HPDE6-E6E7 (cell line): ENCODE measurements around the gene ANKDD1A.

ENCODE experiments used
- DNase-seq: peaks from one replicate; pipeline ENCODE4 v3.0.0; 2011; ENCODE audit warnings: missing footprints; ENCODE audit errors: extremely low spot score

ANKDD1A gene

DNA sequence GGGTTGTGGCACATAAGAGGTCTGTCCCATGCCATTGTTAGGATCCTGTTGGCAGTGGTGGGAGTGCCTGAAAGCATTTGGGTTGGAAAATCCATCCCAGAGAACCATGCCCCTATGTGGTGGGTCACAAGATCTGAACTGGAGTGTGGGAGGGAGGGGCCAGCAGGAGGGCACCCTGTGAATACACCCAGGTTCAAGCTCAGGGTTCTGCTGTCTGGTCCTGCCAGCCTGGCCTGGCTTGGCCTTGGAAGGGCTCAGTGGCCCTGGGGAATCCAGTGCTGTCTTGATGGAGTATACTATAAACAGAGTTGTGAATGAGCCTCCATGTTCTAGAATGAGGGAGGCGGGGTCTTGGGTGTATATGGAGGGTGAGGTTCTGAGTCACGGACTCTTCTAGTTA lies 11.8 kb downstream of the ANKDD1A start:
- no peak for DNase-seq

DNA sequence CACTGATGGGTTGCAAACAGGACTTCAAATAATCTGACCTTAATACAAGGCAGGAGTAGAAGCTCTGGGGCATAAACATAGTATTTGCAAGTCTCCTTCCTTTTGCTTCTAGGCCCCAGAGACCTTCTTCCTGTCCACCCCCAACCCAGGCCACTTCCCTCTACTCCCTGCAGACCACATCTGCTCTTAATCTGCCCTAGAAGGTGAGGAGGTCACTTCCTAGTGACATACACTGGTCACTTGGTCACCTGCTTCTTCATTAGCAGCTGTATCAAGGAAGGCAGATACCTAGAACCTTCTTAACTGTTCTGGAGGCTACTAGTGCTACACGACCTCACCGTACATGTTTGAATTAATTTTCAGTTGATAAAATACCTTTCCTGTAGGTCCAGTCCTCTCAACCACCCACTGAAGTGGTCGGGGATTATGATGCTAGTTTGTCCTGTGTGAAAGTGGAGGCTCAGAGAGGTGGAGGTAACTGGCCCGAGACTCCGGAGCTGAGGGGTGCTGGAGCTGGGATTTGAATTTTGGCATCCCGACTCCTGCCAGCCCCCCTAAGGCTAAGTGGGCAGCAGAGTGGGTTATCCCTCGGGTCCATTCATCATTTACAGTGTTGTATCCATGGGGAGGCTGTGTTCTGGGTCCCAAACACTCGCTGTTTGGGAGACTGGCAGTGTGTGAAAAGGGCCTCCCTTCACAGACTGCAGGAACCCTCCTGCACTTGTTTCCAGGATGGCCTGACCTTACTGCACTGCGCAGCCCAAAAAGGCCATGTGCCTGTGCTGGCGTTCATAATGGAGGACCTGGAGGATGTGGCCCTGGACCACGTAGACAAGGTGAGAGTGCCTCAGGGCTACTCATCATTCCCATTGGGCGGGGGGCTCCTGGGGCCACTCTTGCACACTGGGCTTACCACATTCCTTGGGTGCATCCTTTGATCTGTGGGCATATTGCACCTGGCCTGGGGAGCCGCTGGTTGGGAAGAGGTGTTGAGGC lies 13.9 kb downstream of the ANKDD1A start:
- no peak for DNase-seq

DNA sequence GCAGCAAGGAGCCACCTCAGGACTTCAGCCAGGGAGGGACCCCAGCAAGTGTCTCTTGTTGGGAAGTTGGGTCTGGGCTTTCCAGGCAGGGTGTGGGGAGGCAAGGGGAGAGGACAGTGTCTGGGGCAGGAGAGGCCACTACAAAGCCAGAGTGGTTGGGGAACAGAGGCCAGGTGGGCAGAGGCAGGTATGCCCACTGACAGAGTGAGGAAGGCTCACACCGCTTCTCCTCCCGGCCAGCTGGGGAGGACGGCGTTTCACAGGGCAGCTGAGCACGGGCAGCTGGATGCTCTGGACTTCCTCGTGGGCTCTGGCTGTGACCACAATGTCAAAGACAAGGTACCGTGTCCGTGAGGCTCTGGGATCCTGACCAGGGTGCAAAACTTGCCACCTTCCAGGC lies 15.0 kb downstream of the ANKDD1A start:
- DNase-seq: no peak

DNA sequence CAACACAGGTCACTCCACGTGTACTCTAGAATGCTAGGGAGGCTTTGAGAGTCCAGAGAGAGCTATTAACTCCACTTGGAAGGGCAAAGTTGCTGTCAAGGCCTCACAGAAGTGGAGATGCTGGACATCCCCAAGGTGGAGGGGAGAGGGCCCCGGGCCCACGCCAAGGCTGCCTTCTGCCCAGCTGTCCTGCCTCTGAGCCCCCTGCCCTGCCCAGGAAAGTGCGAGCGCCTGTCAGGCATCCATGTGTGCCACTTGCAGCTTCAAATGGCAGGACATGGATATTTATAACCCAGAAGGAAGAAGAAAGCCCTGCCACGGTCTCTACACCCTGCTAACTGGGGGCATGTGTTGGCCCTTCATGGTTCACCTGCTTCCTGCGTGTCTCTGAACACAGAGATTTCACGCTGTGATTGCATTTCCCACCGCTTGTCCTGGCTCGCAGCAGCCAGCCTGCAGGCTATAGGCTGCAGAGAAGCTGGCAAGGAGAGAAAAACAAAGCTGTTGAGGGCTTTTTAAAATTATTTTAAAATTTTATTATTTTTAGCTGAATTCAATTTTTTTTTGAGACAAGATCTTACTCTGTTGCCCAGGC lies 17.0 kb downstream of the ANKDD1A start:
- DNase-seq: no peak

DNA sequence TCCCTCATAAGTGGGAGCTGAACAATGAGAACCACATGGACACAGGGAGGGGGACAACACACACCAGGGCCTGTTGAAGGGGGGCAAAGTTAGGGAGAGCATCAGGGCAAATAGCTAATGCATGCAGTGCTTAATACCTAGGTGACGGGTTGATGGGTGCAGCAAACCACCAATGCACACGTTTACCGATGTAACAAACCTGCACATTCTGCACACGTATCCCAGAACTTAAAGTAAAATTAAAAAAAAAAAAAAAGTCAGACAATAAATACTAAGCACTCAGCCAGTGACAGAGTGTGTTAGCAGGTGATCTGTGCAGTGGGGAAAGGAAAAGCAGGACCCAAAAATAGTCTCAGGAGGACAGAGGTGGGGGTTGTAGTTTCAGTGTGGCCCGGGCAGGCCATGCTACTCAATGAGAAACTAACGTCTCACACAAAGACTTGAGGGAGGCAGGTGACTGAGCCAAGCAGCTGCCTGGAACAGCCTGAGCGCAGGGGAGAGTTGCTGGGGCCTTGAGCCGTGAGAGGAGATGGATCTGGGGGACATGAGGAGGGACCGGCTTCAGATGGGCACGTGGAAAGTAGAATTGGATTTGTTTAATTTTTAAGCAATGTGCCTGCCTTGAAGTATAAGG lies 18.4 kb downstream of the ANKDD1A start:
- DNase-seq: no peak

DNA sequence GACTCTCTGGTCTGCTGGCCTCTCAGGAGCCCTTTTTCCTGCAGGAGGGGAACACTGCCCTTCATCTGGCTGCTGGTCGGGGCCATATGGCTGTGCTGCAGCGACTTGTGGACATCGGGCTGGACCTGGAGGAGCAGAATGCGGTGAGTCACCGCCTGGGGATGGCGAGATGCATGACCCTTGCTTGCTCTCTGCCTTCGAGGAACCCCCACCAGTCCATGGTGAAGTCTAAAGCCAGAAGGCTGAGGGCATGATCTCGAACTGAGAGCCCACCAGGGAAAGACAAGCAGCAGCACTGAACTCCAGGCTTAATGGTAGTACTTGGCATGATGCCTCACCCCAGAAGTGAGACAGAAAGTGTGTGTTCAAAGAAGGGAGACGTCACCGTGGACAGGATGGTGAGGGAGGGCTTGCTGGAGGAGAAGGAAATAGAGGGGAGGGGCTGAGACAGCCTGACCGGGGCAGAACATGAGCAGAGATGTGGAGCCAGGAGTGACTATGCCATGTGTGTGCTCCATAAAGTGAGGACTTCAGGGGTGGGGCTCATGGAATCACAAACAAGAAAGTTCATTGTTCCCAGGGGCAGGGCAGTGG lies 19.2 kb downstream of the ANKDD1A start:
- DNase-seq: no peak

DNA sequence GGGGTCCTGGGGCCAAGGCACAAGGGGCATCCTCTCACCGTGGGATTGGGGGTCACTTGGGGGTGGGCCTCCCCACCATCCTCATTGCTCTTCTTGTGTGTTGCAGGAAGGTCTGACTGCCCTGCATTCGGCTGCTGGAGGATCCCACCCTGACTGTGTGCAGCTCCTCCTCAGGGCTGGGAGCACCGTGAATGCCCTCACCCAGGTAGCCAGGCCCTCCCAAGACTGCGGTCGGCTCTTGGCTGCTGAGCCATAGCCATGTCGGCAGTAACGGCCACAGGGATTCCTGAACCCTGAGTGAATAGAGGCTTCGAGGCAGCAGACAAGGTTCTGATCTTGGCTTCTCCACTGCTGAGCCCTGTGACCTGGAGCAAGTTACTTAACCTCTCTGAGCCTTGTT lies 19.7 kb downstream of the ANKDD1A start:
- DNase-seq: no peak

DNA sequence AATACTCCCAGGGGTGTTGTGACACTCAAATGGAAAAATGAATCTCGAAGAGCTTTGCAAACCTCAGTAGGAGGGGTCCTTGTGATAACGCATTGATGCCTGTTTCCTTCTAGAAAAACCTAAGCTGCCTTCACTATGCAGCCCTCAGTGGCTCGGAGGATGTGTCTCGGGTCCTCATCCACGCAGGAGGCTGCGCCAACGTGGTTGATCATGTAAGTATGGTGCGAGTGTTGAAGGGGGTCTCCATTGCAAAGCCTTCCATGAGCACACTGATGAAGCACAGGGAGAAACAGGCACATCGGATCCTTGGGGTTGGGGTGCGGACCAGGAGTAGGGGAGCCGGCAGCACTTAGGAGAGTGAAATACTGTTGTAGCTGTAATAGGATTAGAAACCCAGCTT lies 22.3 kb downstream of the ANKDD1A start:
- DNase-seq: no peak

DNA sequence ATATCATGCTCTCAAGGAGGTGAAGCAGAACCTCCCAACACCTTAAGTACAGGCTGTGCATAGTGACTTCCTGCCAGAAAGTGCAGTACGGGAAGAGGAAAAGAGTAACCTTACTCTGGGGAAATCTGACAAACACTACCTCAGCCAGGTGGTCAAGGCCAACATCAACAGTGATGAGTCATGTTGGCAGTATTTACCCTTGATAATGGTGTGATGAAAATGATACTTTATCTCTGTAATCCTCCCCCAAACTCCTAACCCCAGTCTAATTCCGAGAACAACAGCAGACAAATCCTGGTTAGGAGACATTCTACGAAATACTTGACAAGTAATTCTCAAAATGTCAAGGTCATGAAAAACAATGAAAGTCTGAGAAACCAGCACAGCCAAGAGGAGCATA lies 26.5 kb downstream of the ANKDD1A start:
- DNase-seq: no peak

DNA sequence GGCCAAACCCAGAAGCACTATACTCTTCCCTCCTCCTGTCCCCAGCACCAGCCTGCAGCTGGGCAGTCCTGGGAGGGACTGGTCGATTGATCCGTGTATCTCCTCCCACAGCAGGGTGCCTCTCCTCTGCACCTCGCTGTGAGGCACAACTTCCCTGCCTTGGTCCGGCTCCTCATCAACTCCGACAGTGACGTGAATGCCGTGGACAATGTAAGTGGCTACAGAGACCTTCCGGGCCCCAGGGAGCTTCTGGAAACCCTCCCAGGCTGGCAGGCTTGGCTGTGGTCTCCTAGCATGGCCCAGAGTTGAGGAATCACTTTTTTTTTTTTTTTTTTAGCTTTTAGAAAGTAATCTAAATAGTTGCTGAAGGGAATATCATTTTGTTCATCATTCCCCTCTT lies 30.7 kb downstream of the ANKDD1A start:
- no peak for DNase-seq

DNA sequence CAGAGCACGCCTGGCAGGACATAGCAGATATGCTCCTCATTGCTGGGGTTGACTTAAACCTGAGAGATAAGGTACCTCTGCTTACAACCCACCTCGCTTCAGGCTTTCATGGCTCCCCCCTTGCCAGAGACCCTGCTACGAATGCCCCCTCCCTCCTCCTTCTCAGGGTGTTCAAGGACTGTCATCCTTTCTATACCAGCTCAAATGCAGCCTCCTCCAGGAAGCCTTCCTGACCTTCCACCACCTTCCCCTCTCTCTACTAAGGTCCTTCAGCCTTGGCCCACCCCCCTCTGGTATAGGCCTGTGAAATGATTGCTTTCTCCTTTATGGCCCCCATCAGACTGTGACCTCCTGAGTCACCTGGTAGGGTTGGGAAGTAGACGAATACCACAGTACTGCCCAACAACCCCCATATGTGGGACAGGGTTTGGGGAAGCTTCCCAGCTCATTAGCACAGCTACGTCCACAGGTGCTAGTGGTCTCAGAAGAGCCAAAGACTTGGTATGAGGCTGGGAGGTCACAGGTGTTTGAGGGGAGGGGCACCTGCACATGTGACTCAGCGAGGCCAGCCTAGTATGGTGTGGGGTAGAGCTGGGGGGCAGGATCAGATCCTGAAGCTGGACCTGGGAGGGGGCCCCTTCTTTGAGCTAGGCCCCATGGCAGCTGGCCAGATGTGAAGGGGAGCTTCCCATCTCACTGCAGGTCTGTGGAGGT lies 32.0 kb downstream of the ANKDD1A start:
- no peak for DNase-seq

DNA sequence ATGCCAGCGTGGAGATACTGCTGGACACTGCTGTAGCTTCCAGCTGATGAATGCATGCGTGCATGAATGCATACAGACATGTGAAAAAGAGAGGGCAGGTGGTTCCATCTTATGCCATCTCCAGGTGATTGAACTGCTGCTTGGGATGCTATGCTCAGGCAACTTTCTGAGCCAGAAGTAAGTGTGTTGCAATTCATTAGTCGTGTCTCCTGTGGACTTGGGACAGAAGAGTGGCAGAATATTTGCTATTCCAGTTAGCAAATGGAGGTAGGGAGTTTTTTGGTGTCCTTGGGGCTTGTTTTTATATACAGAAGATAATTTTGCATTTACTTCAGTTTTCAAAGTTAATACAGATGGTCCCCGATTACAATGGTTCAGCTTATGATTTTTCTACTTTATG lies 33.3 kb downstream of the ANKDD1A start:
- DNase-seq: no peak

DNA sequence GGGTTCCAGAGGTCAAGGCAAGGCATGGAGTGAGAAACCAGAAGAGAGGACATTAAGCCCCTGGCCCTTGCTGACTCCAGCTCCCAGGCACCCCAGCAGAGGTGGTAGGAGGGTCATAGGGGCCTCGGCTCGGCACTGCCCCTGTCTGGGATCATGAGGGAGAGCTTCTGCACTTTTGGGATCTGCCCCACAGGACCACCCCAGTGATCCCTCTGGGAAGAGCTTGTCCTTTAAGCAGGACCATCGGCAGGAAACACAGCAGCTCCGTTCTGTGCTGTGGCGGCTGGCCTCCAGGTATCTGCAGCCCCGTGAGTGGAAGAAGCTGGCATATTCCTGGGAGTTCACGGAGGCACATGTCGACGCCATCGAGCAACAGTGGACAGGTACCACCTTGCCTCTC lies 35.5 kb downstream of the ANKDD1A start:
- DNase-seq: no peak

DNA sequence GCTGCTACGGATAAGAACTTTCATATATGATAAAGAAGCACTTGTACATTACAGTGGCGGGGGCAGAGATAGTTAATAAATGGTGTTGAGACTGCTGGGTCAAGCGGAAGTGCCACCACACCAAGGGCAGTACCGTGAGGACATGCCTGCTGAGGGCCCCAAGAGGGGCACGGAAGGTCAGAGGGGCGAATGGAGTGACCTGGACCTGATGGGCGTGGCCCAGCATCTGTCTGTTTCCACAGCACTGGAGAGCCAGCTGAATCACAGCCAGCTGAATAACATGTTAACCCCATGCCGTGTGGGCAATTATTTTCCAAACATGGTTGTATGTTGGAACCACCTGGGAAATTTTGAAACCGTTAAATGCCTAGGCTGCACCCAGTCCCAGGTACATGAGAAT lies 37.2 kb downstream of the ANKDD1A start:
- DNase-seq: no peak

DNA sequence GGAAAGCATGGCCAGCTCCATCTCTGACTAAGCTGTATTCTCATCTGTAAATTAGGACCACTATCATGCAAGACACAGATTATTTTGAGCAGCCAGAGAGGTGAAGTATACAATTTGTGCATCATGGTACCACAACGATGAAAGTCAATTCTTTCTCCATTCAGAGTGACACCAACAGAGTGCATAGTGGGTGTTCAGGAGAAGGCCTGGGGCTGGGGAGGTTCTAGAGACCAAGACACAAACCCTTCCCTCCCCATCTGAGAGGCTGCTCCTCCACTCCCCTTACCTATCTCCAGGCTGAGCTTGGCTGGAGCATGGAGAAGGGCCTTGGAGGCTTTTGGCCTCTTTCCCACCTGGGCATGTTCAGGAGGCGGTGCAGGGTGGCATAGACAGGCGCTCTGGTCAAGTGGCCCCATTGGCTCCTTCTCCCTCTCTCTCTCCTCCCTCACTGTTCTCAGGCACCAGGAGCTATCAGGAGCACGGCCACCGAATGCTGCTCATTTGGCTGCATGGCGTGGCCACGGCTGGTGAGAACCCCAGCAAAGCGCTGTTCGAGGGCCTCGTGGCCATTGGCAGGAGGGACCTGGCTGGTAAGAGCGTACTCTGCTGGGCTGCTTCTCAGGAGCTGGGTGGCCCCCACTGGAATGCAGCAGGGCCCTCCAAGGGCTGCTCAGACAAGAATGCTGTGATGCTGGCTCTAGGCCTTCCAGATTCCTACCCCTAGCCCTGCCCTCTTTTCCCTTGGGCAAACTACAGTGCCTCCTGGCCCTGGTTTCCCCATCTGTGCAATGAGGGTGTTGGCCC lies 37.9 kb downstream of the ANKDD1A start:
- DNase-seq: no peak

DNA sequence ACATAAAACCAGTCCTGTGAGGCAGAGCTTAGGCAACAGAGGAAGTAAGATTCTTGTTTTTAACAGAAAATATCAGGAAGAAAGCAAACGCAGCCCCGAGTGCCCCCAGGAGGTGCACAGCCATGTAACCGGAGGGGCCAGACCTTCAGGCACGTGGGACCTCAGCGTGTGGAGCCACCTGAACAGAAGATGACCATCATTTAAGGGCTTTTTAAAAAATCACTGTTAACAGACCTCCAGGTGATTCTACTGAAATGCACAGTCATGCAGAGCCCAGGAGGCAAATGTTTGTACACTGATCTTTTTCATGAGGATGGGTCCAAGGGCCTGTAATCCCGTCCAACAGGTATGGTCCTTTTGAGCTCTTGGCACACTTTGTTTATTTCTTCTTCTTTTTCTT lies 39.2 kb downstream of the ANKDD1A start:
- no peak for DNase-seq

DNA sequence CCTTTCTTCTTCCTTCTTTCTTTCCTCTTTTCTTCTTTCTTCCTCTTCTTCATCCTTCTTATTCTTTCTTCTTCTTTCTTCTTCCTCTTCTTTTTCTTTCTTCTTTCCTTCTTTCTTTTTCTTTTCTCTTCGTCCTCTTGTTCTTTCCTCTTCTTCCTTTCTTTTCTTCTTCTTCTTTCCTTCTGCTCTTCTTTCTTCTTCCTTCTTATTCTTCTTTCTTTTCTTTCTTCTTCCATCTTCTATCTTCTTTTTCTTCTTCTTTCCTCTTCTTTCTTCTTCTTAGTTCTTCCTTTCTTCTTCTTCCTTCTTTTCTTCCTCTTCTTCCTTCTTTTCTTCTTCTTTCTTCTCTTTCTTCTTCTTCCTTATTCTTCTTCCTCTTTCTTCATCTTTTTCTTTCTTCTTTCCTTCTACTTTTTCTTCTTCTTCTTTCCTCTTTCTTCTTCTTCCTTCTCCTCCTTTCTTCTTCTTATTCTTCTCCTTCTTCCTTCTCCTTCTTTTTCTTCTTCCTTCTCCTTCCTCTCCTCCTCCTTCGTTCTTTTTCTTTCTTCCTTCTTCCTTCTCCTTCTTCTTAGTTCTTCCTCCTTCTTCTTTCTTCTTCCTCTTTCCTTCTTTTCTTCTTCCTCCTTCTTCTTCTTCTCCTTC lies 40.2 kb downstream of the ANKDD1A start:
- DNase-seq: no peak

DNA sequence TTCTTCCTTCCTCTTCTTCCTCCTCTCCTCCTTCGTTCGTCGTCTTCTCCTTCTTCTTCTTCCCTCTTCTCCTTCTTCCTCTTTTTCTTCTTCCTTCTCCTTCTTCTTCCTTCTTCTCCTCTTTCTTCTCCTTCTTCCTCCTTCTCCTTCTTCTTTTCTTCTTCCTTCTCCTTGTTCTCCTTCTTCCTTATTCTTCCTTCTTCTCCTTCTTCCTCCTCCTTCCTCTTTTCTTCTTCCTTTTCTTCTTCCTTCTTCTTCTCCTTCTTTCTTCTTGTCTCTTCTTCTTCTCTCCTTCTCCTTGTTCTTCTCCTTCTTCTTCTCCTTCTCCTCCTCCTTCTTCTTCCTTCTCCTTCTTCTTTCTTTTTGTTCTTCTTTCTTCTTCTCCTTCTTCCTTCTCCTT lies 42.7 kb downstream of the ANKDD1A start:
- DNase-seq: no peak

DNA sequence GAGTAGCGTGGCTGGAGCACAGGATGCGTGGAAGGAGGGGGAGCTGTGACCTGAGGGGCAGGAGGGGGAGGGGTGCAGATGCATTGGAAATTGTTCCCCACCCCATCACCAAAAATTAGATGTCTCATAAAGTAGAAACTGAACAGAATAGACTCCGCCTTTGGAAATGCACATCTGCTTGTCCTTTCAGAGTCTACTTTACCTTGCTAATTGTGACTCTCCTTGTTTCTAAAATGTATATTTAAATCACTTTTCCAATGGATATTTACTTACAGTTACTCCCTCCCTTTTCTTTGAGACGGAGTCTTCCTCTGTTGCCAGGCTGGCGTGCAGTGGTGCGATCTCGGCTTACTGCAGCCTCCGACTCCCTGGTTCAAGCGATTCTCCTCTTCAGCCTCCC lies 47.4 kb downstream of the ANKDD1A start:
- DNase-seq: no peak

DNA sequence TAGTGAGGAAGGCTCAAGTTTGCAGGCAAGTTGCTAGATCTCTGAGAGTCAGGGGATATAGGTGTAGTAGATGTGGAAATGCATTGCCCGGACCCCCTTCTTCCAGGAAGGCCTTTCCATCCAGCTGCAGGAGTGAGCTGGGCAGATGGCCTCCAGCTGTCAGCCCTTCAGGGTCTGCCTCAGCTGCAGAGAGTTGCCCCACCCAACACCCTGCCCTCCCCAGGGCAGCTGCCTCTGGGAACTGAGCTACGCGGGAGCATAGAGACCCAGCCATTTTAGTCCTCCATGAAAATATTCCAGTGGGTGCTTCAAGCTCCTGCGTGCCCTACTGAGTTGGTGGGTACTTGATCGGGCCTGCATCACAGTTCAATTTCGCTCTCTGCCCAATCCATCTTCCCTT lies 48.5 kb downstream of the ANKDD1A start:
- DNase-seq: no peak
